Panc1 (cell line): ENCODE measurements around the gene ARL8A. TPM values are rescaled to one million over a fixed set of nuclear protein-coding genes. Genes with fewer than 3 reads are reported as not detected.

Experiments used
- ATAC-seq: fragments of 200-7000 bp; cut with Tn5 transposase; 2 replicates; pipeline ENCODE4 v1.9.1; 2020; ENCODE audit warnings: mild to moderate bottlenecking, moderate library complexity
- Bru-seq: library from RNA; stranded (reverse); fragments of 400-500 nt; gene quantifications from one replicate; lab custom pipeline; 2021; lab: Mats Ljungman, UMichigan
- BruChase-seq, 2 experiments: library from RNA; stranded (reverse); fragments of 400-500 nt; gene quantifications; one replicate each; lab custom pipeline; 2021; lab: Mats Ljungman, UMichigan
- BruUV-seq: library from RNA; stranded (reverse); fragments of 400-500 nt; replicated peaks from 2 replicates; lab custom pipeline; 2021; lab: Mats Ljungman, UMichigan
- CTCF ChIA-PET: fragments of 300-600 bp; sonication (Branson Sonifier 250); formaldehyde crosslinking; loops from one replicate; lab custom pipeline; 2022; ENCODE audit warnings: antibody characterized with exemption; lab: Charles Lee
- POLR2A ChIA-PET: fragments of 300-600 bp; sonication (Branson Sonifier 250); formaldehyde crosslinking; loops from one replicate; lab custom pipeline; 2022; ENCODE audit warnings: antibody characterized with exemption; lab: Charles Lee
- DNase-seq: peaks from one replicate; pipeline ENCODE4 v3.0.0-alpha.2; 2010; ENCODE audit warnings: low read depth, low spot score
- H3K27ac ChIP-seq: 2 replicates; pipeline ENCODE4 v1.5.1; 2011; ENCODE audit warnings: mild to moderate bottlenecking, low read length, inconsistent platforms
- H3K27me3 ChIP-seq: fragments of 200-500 bp; sonication (Bioruptor generic); 2 replicates; pipeline ENCODE4 v1.6.0; 2014; ENCODE audit warnings: low read length, inconsistent platforms; ENCODE audit not compliant: control insufficient read depth, insufficient read depth
- H3K36me3 ChIP-seq: fragments of 200-500 bp; sonication (Bioruptor generic); 2 replicates; pipeline ENCODE4 v1.5.1; 2014; ENCODE audit warnings: inconsistent platforms, mild to moderate bottlenecking, low read length, moderate library complexity; ENCODE audit not compliant: control insufficient read depth, insufficient read depth
- H3K4me1 ChIP-seq: 2 replicates; pipeline ENCODE4 v1.5.1; 2011; ENCODE audit warnings: inconsistent platforms, mild to moderate bottlenecking, low read length, moderate library complexity; ENCODE audit not compliant: control insufficient read depth, insufficient read depth
- H3K4me3 ChIP-seq, 2 experiments: 2 replicates each; pipeline ENCODE4 v1.5.1; 2011 to 2012; ENCODE audit warnings: low read depth in 2 of 2, low read length in 2 of 2, mild to moderate bottlenecking in 2 of 2, inconsistent platforms in 1 of 2, moderate library complexity in 1 of 2
- H3K9me3 ChIP-seq: fragments of 200-500 bp; sonication (Bioruptor generic); 2 replicates; pipeline ENCODE4 v1.5.1; 2014; ENCODE audit warnings: low read depth, mild to moderate bottlenecking, inconsistent platforms, low read length, moderate library complexity; ENCODE audit not compliant: control insufficient read depth, insufficient read depth
- POLR2AphosphoS5 ChIP-seq: IDR thresholded peaks from 2 replicates; pipeline ENCODE4 v1.6.1; 2012; ENCODE audit warnings: mild to moderate bottlenecking, low read depth, low read length, moderate library complexity
- SIN3A ChIP-seq: IDR thresholded peaks from 2 replicates; pipeline ENCODE4 v1.6.1; 2012; ENCODE audit warnings: low read depth, mild to moderate bottlenecking, low read length, moderate library complexity, borderline replicate concordance; ENCODE audit not compliant: insufficient read depth
- TCF7L2 ChIP-seq: IDR thresholded peaks from 2 replicates; pipeline ENCODE4 v1.6.1; 2011; ENCODE audit warnings: mild to moderate bottlenecking, low read depth, low read length, inconsistent platforms
- in situ Hi-C: cut with HindIII; loops from 2 replicates; pipeline ENCODE4 v1.10.0; 2016; ENCODE audit warnings: low sequenced_read_pairs, low pct_unique_long_range_greater_than_20kb
- intact Hi-C: fragments of 100-400 bp; cut with micrococcal nuclease; formaldehyde crosslinking; loops from one replicate; pipeline ENCODE4 v1.10.0; 2022; ENCODE audit not compliant: unreplicated experiment
- long read RNA-seq: library from polyadenylated mRNA; unstranded; transcript quantifications from one replicate; pipeline ENCODE4 v2.0.0, GENCODE V29; 2021; ENCODE audit not compliant: unreplicated experiment
- polyA plus RNA-seq: library from polyadenylated mRNA; unstranded; fragments of >200 nt; gene quantifications from one replicate; pipeline ENCODE4 v1.2.1, GENCODE V29; 2012; ENCODE audit warnings: missing spikeins; ENCODE audit not compliant: insufficient read length
- total RNA-seq: library from RNA; stranded (reverse); gene quantifications from one replicate; pipeline ENCODE4 v1.2.1, GENCODE V29; 2021; ENCODE audit not compliant: unreplicated experiment
- TF ChIP-seq, protein P1 (sequence below): fragments of 450-650 bp; IDR thresholded peaks from 2 replicates; pipeline ENCODE4 v1.5.1; 2017; ENCODE audit warnings: mild to moderate bottlenecking
- TF ChIP-seq, protein P2 (sequence below), 2 experiments: IDR thresholded peaks; 2 replicates each; pipeline ENCODE4 v1.6.1; 2011 to 2012; ENCODE audit warnings: low read depth in 2 of 2, control low read depth in 1 of 2, low read length in 1 of 2, mild to moderate bottlenecking in 1 of 2, moderate library complexity in 1 of 2; ENCODE audit not compliant: insufficient read depth in 1 of 2

The ARL8A gene
- total RNA-seq (62.6 TPM), Bru-seq, nascent RNA (percentile 65 among the genes with signal in this experiment), BruChase-seq, experiment 1, labeled RNA remaining after a 2-hour chase (percentile 72 among the genes with signal in this experiment), BruChase-seq, experiment 2, labeled RNA remaining after a 6-hour chase (percentile 74 among the genes with signal in this experiment)
- polyA plus RNA-seq: 61.9 TPM
- long read RNA-seq, transcript ARL8A-201 (7 exons, 1,793 nt): major isoform, 53 of 81 reads
- long read RNA-seq, partial matches to known transcripts: 4 of 81 reads
- long read RNA-seq, other reads (novel, unspliced or antisense): 21 of 81 reads

DNA sequence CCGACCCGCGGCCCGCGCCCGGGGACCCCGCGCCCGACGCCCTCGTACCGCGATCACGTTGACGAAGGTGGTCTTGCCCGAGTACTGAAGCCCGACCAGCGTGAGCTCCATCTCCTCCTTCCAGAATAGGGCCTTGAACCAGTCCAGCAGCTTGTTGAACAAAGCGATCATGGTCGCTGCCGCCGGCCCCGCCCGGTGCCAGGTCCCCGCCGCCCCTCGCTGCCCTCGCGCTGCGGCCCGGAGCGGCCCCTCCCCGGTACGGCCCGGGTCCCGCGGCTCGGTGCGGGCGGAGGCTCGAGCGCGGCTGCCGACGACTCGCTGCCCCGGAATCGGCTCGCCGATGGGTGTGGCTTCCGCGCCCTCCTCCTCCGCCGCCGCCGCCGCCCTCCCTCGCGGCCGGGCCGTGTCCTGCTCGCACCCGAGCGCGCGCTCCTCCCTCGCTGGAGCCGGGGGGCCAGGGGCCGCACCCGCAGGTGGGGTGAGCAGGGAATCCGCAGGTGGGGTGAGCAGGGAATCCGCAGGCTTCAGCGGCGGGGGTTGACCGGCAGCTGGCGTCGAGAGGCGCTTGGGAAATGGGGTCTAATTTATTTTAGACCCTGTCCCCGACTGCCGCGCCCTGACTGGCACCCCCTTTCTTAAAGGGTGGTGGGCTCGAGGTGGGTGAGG, at the start of gene ARL8A:
Gene ARL8A, minus strand, starts transcription at position 336 of the 666 bp plus-strand sequence. Its CDS starts 165 bp downstream, at position 171.
- CTCF ChIA-PET: no interaction called here
- H3K9me3 ChIP-seq: no peaks in the 10 kb centered on the region
- peak within 1 kb of the TSS; percentile 85 to 94 for H3K4me3 ChIP-seq
- in situ Hi-C loops (no loop called here), intact Hi-C loops (no loop called here)
- H3K27ac ChIP-seq: peak within 1 kb of the TSS; percentile 89
- peak; percentile 89 for ATAC-seq
- H3K27me3 ChIP-seq: no peaks in the 10 kb centered on the region
- TF ChIP-seq, protein P1, sequence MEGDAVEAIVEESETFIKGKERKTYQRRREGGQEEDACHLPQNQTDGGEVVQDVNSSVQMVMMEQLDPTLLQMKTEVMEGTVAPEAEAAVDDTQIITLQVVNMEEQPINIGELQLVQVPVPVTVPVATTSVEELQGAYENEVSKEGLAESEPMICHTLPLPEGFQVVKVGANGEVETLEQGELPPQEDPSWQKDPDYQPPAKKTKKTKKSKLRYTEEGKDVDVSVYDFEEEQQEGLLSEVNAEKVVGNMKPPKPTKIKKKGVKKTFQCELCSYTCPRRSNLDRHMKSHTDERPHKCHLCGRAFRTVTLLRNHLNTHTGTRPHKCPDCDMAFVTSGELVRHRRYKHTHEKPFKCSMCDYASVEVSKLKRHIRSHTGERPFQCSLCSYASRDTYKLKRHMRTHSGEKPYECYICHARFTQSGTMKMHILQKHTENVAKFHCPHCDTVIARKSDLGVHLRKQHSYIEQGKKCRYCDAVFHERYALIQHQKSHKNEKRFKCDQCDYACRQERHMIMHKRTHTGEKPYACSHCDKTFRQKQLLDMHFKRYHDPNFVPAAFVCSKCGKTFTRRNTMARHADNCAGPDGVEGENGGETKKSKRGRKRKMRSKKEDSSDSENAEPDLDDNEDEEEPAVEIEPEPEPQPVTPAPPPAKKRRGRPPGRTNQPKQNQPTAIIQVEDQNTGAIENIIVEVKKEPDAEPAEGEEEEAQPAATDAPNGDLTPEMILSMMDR: no peak
- TF ChIP-seq SIN3A (no peak), TCF7L2 (no peak), POLR2AphosphoS5 (no peak)
- TF ChIP-seq, protein P2, sequence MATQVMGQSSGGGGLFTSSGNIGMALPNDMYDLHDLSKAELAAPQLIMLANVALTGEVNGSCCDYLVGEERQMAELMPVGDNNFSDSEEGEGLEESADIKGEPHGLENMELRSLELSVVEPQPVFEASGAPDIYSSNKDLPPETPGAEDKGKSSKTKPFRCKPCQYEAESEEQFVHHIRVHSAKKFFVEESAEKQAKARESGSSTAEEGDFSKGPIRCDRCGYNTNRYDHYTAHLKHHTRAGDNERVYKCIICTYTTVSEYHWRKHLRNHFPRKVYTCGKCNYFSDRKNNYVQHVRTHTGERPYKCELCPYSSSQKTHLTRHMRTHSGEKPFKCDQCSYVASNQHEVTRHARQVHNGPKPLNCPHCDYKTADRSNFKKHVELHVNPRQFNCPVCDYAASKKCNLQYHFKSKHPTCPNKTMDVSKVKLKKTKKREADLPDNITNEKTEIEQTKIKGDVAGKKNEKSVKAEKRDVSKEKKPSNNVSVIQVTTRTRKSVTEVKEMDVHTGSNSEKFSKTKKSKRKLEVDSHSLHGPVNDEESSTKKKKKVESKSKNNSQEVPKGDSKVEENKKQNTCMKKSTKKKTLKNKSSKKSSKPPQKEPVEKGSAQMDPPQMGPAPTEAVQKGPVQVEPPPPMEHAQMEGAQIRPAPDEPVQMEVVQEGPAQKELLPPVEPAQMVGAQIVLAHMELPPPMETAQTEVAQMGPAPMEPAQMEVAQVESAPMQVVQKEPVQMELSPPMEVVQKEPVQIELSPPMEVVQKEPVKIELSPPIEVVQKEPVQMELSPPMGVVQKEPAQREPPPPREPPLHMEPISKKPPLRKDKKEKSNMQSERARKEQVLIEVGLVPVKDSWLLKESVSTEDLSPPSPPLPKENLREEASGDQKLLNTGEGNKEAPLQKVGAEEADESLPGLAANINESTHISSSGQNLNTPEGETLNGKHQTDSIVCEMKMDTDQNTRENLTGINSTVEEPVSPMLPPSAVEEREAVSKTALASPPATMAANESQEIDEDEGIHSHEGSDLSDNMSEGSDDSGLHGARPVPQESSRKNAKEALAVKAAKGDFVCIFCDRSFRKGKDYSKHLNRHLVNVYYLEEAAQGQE (IDR thresholded peaks at IDR 0.05; ENCODE audit: insufficient read depth in 1 of 2, low read depth in 2 of 2, low read length in 1 of 2): no peak
- H3K4me1 ChIP-seq: peaks cover 15% of the 10 kb centered on the region
- DNase-seq: no peak
- H3K36me3 ChIP-seq: peaks cover 2% of the 10 kb centered on the region; the same call in 1 of the 2 replicates
- no TSS peak for BruUV-seq
- POLR2A ChIA-PET: no interaction called here

DNA sequence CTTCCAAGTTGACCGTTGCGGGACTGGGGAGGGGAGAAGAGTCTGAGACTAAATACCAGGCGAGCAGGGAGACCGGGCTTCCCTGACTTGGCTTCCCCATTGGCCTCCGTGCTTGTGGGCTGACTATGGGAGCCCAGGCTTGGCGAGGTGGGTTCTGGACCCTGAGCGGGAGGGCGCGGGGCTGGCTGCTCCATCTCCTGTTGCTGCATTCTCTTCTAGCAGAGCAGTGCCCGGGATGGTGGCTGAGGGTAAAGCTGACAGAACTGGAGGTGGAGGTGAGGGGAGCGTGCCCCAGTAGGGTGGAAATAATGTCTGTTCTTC, 49.8 kb upstream of the ARL8A start:
- Histone ChIP-seq H3K27me3 (peaks cover 8% of the 10 kb centered on the region), H3K27ac (no peak overlapping the region), H3K4me3 (no peak overlapping the region), H3K9me3 (no peaks in the 10 kb centered on the region), H3K36me3 (no peaks in the 10 kb centered on the region), H3K4me1 (no peaks in the 10 kb centered on the region; the same call in 1 of the 2 replicates)
- TF ChIP-seq TCF7L2 (no peak), SIN3A (no peak)
- TF ChIP-seq, protein P2 (IDR thresholded peaks at IDR 0.05; ENCODE audit: insufficient read depth in 1 of 2, low read depth in 2 of 2, low read length in 1 of 2): no peak
- TF ChIP-seq, protein P1: no peak
- POLR2A ChIA-PET: no interaction called here
- BruUV-seq: no TSS peak
- in situ Hi-C loops (no loop called here), intact Hi-C loops (no loop called here)
- CTCF ChIA-PET: interaction anchor here (1.0 to 2.3 kb wide), 2 partner anchors 30 to 122 kb away, joined by 4 to 9 read pairs; no protein-coding TSS in a partner anchor
- ATAC-seq (no peak), DNase-seq (no peak)
